ENCODE measurements around the gene BPIFB2.

The BPIFB2 gene

GRCh38 chr20:32967961-32968457, 39.5 kb upstream of the BPIFB2 start:
- no peak for TF ChIP-seq CTCF (conservative IDR thresholded peaks at IDR 0.05; ENCODE audit: low read depth, low read length)
- no peak overlapping the region for H3K4me3 ChIP-seq (ENCODE audit: low read length)
- no peak for DNase-seq (ENCODE audit: low read depth)

- H3K4me3 ChIP-seq (ENCODE audit: low read length): no peak overlapping the region
- no peak for DNase-seq (ENCODE audit: low read depth)
- TF ChIP-seq CTCF (conservative IDR thresholded peaks at IDR 0.05; ENCODE audit: low read depth, low read length): no peak
Observed at GRCh38 chr20:32968478-32969241, 38.8 kb upstream of the BPIFB2 start.

GRCh38 chr20:32969356-32970114, 38.0 kb upstream of the BPIFB2 start:
- no peak for DNase-seq (ENCODE audit: low read depth)
- no peak overlapping the region for H3K4me3 ChIP-seq (ENCODE audit: low read length)
- TF ChIP-seq CTCF (conservative IDR thresholded peaks at IDR 0.05; ENCODE audit: low read depth, low read length): no peak

- no peak for TF ChIP-seq CTCF (conservative IDR thresholded peaks at IDR 0.05; ENCODE audit: low read depth, low read length)
- no peak overlapping the region for H3K4me3 ChIP-seq (ENCODE audit: low read length)
- no peak for DNase-seq (ENCODE audit: low read depth)
Observed at GRCh38 chr20:32970115-32970972, 37.2 kb upstream of the BPIFB2 start.

GRCh38 chr20:32970973-32971300, 36.6 kb upstream of the BPIFB2 start:
- no peak for DNase-seq (ENCODE audit: low read depth)
- TF ChIP-seq CTCF (conservative IDR thresholded peaks at IDR 0.05; ENCODE audit: low read depth, low read length): no peak
- H3K4me3 ChIP-seq (ENCODE audit: low read length): no peak overlapping the region

- no peak for TF ChIP-seq CTCF (conservative IDR thresholded peaks at IDR 0.05; ENCODE audit: low read depth, low read length)
- H3K4me3 ChIP-seq (ENCODE audit: low read length): no peak overlapping the region
- no peak for DNase-seq (ENCODE audit: low read depth)
Observed at GRCh38 chr20:32971703-32972161, 35.8 kb upstream of the BPIFB2 start.
